ENCODE results near the gene PDE8A. TPM values are rescaled to one million over a fixed set of nuclear protein-coding genes. Genes with fewer than 3 reads are reported as not detected.

PDE8A gene
- total and polyA plus RNA-seq, 2 experiments from 2014 or later, result 5.6 to 7.5 TPM

DNA sequence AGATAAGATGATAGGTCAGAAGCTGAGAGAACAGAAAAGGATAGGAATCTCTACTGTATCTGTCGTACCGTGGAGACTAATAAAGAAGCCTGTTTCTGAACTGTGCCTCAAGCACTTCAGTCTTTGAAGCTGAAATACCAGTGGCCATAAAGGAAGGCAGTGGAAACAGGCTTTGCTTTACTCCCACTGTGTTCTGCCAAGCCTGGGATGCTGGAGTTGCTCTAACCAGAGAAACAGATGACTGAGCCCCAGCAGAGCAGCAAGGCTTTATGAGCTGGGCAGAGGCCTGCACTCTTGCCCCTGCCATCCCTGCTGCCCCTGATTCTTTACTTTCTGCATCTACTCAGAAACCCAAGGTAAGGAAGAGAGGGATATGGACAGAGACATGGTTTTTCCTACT, 89.4 kb downstream of the PDE8A start:
- Histone ChIP-seq H3K9me2 (ENCODE audit: insufficient read depth) (no peaks in the 10 kb centered on the region), H3K4me2 (no peak overlapping the region), H3K4me1 (ENCODE audit: insufficient read depth) (no peaks in the 10 kb centered on the region), H2AFZ (no peak overlapping the region), H3F3A (replicated peaks; ENCODE audit: low read depth) (no peaks in the 10 kb centered on the region), H3K79me2 (replicated peaks; ENCODE audit: insufficient read depth) (no peaks in the 10 kb centered on the region), H3K4me3 (no peak overlapping the region), H3K36me3 (ENCODE audit: insufficient read depth) (no peaks in the 10 kb centered on the region), H3K27me3 (ENCODE audit: insufficient read depth) (no peaks in the 10 kb centered on the region), H4K20me1 (replicated peaks; ENCODE audit: insufficient read depth) (no peaks in the 10 kb centered on the region), H3K27ac (ENCODE audit: low read depth) (peak overlapping the region; percentile 42)
- Mint-ChIP-seq H3K4me3 (no peak overlapping the region), H3K4me1 (peaks cover 2% of the 10 kb centered on the region; the same call in 2 of the 3 replicates), H3K27ac (no peak overlapping the region), H3K9me3 (no peaks in the 10 kb centered on the region), H3K27me3 (ENCODE audit: insufficient read depth, low read depth, poor library complexity) (no peaks in the 10 kb centered on the region), H3K36me3 (ENCODE audit: low read depth) (no peaks in the 10 kb centered on the region)
- no peak for DNase-seq (ENCODE audit: low spot score)
- ATAC-seq, result no peak; the same call in 2 of the 3 replicates
- TF ChIP-seq STAT1 (IDR thresholded peaks at IDR 0.05; ENCODE audit: unreplicated experiment) (no peak), EZH2 (IDR thresholded peaks at IDR 0.05; ENCODE audit: low read depth, unreplicated experiment) (no peak), REST (IDR thresholded peaks at IDR 0.05; ENCODE audit: unreplicated experiment) (no peak), JUNB (IDR thresholded peaks at IDR 0.05; ENCODE audit: unreplicated experiment) (no peak), CTCF (conservative IDR thresholded peaks at IDR 0.05; ENCODE audit: low read depth in 2 of 2) (no peak), EZH2phosphoT487 (IDR thresholded peaks at IDR 0.05; ENCODE audit: unreplicated experiment) (no peak), NANOG (IDR thresholded peaks at IDR 0.05; ENCODE audit: borderline replicate concordance) (no peak), ZNF331 (CRISPR knock-in tag; IDR thresholded peaks at IDR 0.05; ENCODE audit: low read depth) (no peak), ZNF114 (CRISPR knock-in tag; IDR thresholded peaks at IDR 0.05) (no peak), CREB1 (CRISPR knock-in tag; IDR thresholded peaks at IDR 0.05; ENCODE audit: low read depth) (no peak)
- TF ChIP-seq, protein P1, sequence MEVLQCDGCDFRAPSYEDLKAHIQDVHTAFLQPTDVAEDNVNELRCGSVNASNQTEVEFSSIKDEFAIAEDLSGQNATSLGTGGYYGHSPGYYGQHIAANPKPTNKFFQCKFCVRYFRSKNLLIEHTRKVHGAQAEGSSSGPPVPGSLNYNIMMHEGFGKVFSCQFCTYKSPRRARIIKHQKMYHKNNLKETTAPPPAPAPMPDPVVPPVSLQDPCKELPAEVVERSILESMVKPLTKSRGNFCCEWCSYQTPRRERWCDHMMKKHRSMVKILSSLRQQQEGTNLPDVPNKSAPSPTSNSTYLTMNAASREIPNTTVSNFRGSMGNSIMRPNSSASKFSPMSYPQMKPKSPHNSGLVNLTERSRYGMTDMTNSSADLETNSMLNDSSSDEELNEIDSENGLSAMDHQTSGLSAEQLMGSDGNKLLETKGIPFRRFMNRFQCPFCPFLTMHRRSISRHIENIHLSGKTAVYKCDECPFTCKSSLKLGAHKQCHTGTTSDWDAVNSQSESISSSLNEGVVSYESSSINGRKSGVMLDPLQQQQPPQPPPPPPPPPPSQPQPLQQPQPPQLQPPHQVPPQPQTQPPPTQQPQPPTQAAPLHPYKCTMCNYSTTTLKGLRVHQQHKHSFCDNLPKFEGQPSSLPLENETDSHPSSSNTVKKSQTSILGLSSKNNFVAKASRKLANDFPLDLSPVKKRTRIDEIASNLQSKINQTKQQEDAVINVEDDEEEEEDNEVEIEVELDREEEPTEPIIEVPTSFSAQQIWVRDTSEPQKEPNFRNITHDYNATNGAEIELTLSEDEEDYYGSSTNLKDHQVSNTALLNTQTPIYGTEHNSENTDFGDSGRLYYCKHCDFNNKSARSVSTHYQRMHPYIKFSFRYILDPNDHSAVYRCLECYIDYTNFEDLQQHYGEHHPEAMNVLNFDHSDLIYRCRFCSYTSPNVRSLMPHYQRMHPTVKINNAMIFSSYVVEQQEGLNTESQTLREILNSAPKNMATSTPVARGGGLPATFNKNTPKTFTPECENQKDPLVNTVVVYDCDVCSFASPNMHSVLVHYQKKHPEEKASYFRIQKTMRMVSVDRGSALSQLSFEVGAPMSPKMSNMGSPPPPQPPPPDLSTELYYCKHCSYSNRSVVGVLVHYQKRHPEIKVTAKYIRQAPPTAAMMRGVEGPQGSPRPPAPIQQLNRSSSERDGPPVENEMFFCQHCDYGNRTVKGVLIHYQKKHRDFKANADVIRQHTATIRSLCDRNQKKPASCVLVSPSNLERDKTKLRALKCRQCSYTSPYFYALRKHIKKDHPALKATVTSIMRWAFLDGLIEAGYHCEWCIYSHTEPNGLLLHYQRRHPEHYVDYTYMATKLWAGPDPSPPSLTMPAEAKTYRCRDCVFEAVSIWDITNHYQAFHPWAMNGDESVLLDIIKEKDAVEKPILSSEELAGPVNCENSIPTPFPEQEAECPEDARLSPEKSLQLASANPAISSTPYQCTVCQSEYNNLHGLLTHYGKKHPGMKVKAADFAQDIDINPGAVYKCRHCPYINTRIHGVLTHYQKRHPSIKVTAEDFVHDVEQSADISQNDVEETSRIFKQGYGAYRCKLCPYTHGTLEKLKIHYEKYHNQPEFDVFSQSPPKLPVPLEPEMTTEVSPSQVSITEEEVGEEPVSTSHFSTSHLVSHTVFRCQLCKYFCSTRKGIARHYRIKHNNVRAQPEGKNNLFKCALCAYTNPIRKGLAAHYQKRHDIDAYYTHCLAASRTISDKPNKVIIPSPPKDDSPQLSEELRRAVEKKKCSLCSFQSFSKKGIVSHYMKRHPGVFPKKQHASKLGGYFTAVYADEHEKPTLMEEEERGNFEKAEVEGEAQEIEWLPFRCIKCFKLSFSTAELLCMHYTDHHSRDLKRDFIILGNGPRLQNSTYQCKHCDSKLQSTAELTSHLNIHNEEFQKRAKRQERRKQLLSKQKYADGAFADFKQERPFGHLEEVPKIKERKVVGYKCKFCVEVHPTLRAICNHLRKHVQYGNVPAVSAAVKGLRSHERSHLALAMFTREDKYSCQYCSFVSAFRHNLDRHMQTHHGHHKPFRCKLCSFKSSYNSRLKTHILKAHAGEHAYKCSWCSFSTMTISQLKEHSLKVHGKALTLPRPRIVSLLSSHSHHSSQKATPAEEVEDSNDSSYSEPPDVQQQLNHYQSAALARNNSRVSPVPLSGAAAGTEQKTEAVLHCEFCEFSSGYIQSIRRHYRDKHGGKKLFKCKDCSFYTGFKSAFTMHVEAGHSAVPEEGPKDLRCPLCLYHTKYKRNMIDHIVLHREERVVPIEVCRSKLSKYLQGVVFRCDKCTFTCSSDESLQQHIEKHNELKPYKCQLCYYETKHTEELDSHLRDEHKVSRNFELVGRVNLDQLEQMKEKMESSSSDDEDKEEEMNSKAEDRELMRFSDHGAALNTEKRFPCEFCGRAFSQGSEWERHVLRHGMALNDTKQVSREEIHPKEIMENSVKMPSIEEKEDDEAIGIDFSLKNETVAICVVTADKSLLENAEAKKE (CRISPR knock-in tag; IDR thresholded peaks at IDR 0.05), result no peak
- TF ChIP-seq, protein P2, sequence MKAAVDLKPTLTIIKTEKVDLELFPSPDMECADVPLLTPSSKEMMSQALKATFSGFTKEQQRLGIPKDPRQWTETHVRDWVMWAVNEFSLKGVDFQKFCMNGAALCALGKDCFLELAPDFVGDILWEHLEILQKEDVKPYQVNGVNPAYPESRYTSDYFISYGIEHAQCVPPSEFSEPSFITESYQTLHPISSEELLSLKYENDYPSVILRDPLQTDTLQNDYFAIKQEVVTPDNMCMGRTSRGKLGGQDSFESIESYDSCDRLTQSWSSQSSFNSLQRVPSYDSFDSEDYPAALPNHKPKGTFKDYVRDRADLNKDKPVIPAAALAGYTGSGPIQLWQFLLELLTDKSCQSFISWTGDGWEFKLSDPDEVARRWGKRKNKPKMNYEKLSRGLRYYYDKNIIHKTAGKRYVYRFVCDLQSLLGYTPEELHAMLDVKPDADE (IDR thresholded peaks at IDR 0.05), result no peak
